Mammary epithelial cell (primary cell): ENCODE results near the gene EPB42.

Experiments used
- EZH2 ChIP-seq: IDR thresholded peaks from 2 replicates; pipeline ENCODE4 v1.6.1; 2012; ENCODE audit warnings: low read length, inconsistent platforms, borderline replicate concordance
- TF ChIP-seq, protein P1 (sequence below), 2 donors: IDR thresholded peaks in 1 of 2; conservative IDR thresholded peaks in 1 of 2; 2 replicates each; pipeline ENCODE4 v1.5.1; 2011 to 2012; ENCODE audit warnings: inconsistent platforms in 2 of 2, low read length in 2 of 2, mild to moderate bottlenecking in 2 of 2, control low read depth in 1 of 2, low read depth in 1 of 2; ENCODE audit not compliant: insufficient read depth in 1 of 2; ENCODE audit errors: extremely low read depth in 1 of 2

DNA sequence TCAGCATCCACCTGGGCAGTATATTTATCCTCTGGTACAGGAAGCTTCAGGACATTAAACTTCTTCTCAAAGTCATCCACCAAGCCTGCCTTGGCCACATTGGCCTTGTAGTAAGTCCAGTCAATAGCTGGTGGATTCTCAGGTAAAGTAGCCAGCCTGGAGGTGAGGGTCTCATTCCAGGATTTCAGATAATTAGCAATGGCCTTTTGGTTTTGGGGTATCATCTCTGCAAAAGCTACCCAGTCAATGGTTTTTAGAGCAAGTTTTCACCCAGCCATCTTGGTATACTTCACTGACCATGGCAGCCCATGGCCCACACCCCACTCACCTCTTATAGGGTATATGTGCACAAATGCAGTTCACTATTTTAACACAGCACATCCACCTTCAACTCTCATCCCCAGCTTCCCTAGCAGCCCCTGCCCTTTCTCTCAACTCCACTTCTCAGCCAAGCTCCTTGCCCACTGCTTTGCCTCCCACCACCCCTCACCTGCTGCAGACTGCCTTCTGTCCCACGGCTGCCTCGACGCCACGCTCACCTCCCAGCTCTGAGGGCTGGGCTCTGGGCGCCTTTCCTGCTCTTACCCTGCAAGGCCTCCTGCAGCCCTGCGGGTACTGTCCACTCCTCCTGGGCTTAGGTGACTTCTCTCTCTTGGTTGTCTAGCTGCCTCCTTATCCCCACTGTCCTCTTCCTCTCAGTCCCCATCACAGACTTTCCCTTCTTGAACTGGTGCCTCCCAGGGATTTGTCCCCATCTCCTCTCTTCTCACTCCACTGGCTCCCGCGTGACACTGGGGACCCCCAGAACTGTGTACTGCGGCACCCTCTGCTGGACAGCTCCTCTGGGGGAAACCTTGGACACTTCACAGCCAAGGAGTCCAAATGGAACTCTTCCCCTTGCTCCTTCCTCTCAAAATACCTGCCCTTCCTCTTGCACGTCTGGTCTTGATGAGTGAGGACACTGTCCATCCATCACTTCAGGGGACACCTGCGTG is 47.6 kb upstream of the EPB42 start:
- TF ChIP-seq, protein P1, sequence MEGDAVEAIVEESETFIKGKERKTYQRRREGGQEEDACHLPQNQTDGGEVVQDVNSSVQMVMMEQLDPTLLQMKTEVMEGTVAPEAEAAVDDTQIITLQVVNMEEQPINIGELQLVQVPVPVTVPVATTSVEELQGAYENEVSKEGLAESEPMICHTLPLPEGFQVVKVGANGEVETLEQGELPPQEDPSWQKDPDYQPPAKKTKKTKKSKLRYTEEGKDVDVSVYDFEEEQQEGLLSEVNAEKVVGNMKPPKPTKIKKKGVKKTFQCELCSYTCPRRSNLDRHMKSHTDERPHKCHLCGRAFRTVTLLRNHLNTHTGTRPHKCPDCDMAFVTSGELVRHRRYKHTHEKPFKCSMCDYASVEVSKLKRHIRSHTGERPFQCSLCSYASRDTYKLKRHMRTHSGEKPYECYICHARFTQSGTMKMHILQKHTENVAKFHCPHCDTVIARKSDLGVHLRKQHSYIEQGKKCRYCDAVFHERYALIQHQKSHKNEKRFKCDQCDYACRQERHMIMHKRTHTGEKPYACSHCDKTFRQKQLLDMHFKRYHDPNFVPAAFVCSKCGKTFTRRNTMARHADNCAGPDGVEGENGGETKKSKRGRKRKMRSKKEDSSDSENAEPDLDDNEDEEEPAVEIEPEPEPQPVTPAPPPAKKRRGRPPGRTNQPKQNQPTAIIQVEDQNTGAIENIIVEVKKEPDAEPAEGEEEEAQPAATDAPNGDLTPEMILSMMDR (conservative IDR thresholded peaks at IDR 0.05 in 1 of 2, IDR thresholded peaks at IDR 0.05 in 1 of 2; ENCODE audit: extremely low read depth in 1 of 2, insufficient read depth in 1 of 2, low read depth in 1 of 2, low read length in 2 of 2) = peak; percentile 8 to 44
- TF ChIP-seq EZH2 = no peak
